Measurements from ENCODE around the gene NCEH1.

NCEH1 gene

GRCh38 chr3:172626021-172626640 lies 84.7 kb downstream of the NCEH1 start:
- Histone ChIP-seq H3K27ac (ENCODE audit: low read depth, low read length) (no peak overlapping the region), H3K23ac (ENCODE audit: low read length) (no peak overlapping the region)
- WGBS (ENCODE audit: extremely low coverage, insufficient coverage, low lambda C conversion rate), result no CpG with 5 or more reads among the region's 3 CpGs

GRCh38 chr3:172625404-172625803 lies 85.5 kb downstream of the NCEH1 start:
- Histone ChIP-seq H3K4me2 (ENCODE audit: low read length) (no peak overlapping the region), H3K79me1 (ENCODE audit: low read length) (no peaks in the 10 kb centered on the region), H3K4ac (ENCODE audit: low read depth, low read length) (no peak overlapping the region), H3K27ac (ENCODE audit: low read depth, low read length) (no peak overlapping the region), H4K5ac (ENCODE audit: low read length) (no peak overlapping the region), H3K56ac (ENCODE audit: low read length) (no peak overlapping the region), H3K4me3 (ENCODE audit: low read length) (no peak overlapping the region), H4K8ac (ENCODE audit: low read depth, low read length) (no peak overlapping the region), H2AK5ac (ENCODE audit: low read length) (no peak overlapping the region), H3K27me3 (ENCODE audit: insufficient read depth, low read length, poor library complexity) (no peaks in the 10 kb centered on the region), H2BK15ac (replicated peaks; ENCODE audit: low read depth) (no peak overlapping the region), H3K18ac (ENCODE audit: low read length) (no peak overlapping the region), H3K4me1 (ENCODE audit: control insufficient read depth, low read depth, low read length) (no peaks in the 10 kb centered on the region), H3K36me3 (ENCODE audit: control insufficient read depth, insufficient read depth, low read length) (no peaks in the 10 kb centered on the region), H3K79me2 (ENCODE audit: control insufficient read depth, insufficient read depth, low read length) (no peaks in the 10 kb centered on the region), H2BK5ac (ENCODE audit: low read length) (no peak overlapping the region), H3K23ac (ENCODE audit: low read length) (no peak overlapping the region), H3K9ac (ENCODE audit: low read length) (no peak overlapping the region), H2BK120ac (ENCODE audit: low read depth, low read length) (no peak overlapping the region)
- no peak for DNase-seq
- WGBS (ENCODE audit: extremely low coverage, insufficient coverage, low lambda C conversion rate), result no CpG with 5 or more reads among the region's 2 CpGs

More at GRCh38 chr3:172626021-172626640, 84.7 kb downstream of the NCEH1 start:
- H2BK120ac ChIP-seq (ENCODE audit: low read depth, low read length), result no peak overlapping the region
- H3K36me3 ChIP-seq (ENCODE audit: control insufficient read depth, insufficient read depth, low read length), result no peaks in the 10 kb centered on the region
- no peak overlapping the region for H4K8ac ChIP-seq (ENCODE audit: low read depth, low read length)
- no peak overlapping the region for H3K56ac ChIP-seq (ENCODE audit: low read length)
- no peaks in the 10 kb centered on the region for H3K4me1 ChIP-seq (ENCODE audit: control insufficient read depth, low read depth, low read length)
- no peaks in the 10 kb centered on the region for H3K79me1 ChIP-seq (ENCODE audit: low read length)
- no peak overlapping the region for H4K5ac ChIP-seq (ENCODE audit: low read length)
- no peak overlapping the region for H2BK5ac ChIP-seq (ENCODE audit: low read length)
- no peak overlapping the region for H3K9ac ChIP-seq (ENCODE audit: low read length)
- no peak overlapping the region for H3K4me2 ChIP-seq (ENCODE audit: low read length)
- H2AK5ac ChIP-seq (ENCODE audit: low read length), result no peak overlapping the region
- H2BK15ac ChIP-seq (replicated peaks; ENCODE audit: low read depth), result no peak overlapping the region
- H3K18ac ChIP-seq (ENCODE audit: low read length), result no peak overlapping the region
- H3K4ac ChIP-seq (ENCODE audit: low read depth, low read length), result no peak overlapping the region
- no peak overlapping the region for H3K4me3 ChIP-seq (ENCODE audit: low read length)
- no peak for DNase-seq
- H3K27me3 ChIP-seq (ENCODE audit: insufficient read depth, low read length, poor library complexity), result no peaks in the 10 kb centered on the region
- no peaks in the 10 kb centered on the region for H3K79me2 ChIP-seq (ENCODE audit: control insufficient read depth, insufficient read depth, low read length)

GRCh38 chr3:172624999-172625398 lies 85.9 kb downstream of the NCEH1 start:
- no peaks in the 10 kb centered on the region for H3K79me2 ChIP-seq (ENCODE audit: control insufficient read depth, insufficient read depth, low read length)
- H3K4ac ChIP-seq (ENCODE audit: low read depth, low read length), result no peak overlapping the region
- no peak overlapping the region for H2AK5ac ChIP-seq (ENCODE audit: low read length)
- H3K56ac ChIP-seq (ENCODE audit: low read length), result no peak overlapping the region
- no peak overlapping the region for H4K8ac ChIP-seq (ENCODE audit: low read depth, low read length)
- no CpG with 5 or more reads among the region's 9 CpGs for WGBS (ENCODE audit: extremely low coverage, insufficient coverage, low lambda C conversion rate)
- H3K4me2 ChIP-seq (ENCODE audit: low read length), result no peak overlapping the region
- no peak overlapping the region for H2BK15ac ChIP-seq (replicated peaks; ENCODE audit: low read depth)
- DNase-seq, result no peak
- H3K18ac ChIP-seq (ENCODE audit: low read length), result no peak overlapping the region
- no peak overlapping the region for H3K9ac ChIP-seq (ENCODE audit: low read length)
- no peak overlapping the region for H3K4me3 ChIP-seq (ENCODE audit: low read length)
- no peak overlapping the region for H2BK120ac ChIP-seq (ENCODE audit: low read depth, low read length)
- H2BK5ac ChIP-seq (ENCODE audit: low read length), result no peak overlapping the region
- H3K27ac ChIP-seq (ENCODE audit: low read depth, low read length), result no peak overlapping the region
- no peak overlapping the region for H4K5ac ChIP-seq (ENCODE audit: low read length)
- H3K27me3 ChIP-seq (ENCODE audit: insufficient read depth, low read length, poor library complexity), result no peaks in the 10 kb centered on the region
- H3K23ac ChIP-seq (ENCODE audit: low read length), result no peak overlapping the region
- no peaks in the 10 kb centered on the region for H3K4me1 ChIP-seq (ENCODE audit: control insufficient read depth, low read depth, low read length)
- no peaks in the 10 kb centered on the region for H3K36me3 ChIP-seq (ENCODE audit: control insufficient read depth, insufficient read depth, low read length)
- H3K79me1 ChIP-seq (ENCODE audit: low read length), result no peaks in the 10 kb centered on the region

- Histone ChIP-seq H3K79me1 (ENCODE audit: low read length) (no peaks in the 10 kb centered on the region), H3K23ac (ENCODE audit: low read length) (no peak overlapping the region), H3K27me3 (ENCODE audit: insufficient read depth, low read length, poor library complexity) (no peaks in the 10 kb centered on the region), H3K4ac (ENCODE audit: low read depth, low read length) (no peak overlapping the region), H2BK120ac (ENCODE audit: low read depth, low read length) (no peak overlapping the region), H3K79me2 (ENCODE audit: control insufficient read depth, insufficient read depth, low read length) (no peaks in the 10 kb centered on the region), H4K8ac (ENCODE audit: low read depth, low read length) (no peak overlapping the region), H3K36me3 (ENCODE audit: control insufficient read depth, insufficient read depth, low read length) (no peaks in the 10 kb centered on the region), H3K27ac (ENCODE audit: low read depth, low read length) (no peak overlapping the region), H2BK15ac (replicated peaks; ENCODE audit: low read depth) (no peak overlapping the region), H4K5ac (ENCODE audit: low read length) (no peak overlapping the region), H3K18ac (ENCODE audit: low read length) (no peak overlapping the region), H2BK5ac (ENCODE audit: low read length) (no peak overlapping the region), H3K4me2 (ENCODE audit: low read length) (no peak overlapping the region), H3K9ac (ENCODE audit: low read length) (no peak overlapping the region), H2AK5ac (ENCODE audit: low read length) (no peak overlapping the region), H3K56ac (ENCODE audit: low read length) (no peak overlapping the region), H3K4me1 (ENCODE audit: control insufficient read depth, low read depth, low read length) (no peaks in the 10 kb centered on the region), H3K4me3 (ENCODE audit: low read length) (no peak overlapping the region)
- DNase-seq, result no peak
- no CpG with 5 or more reads among the region's 10 CpGs for WGBS (ENCODE audit: extremely low coverage, insufficient coverage, low lambda C conversion rate)
Measured at GRCh38 chr3:172622916-172623700, 87.8 kb downstream of the NCEH1 start.

- Histone ChIP-seq H3K56ac (ENCODE audit: low read length) (no peak overlapping the region), H3K27ac (ENCODE audit: low read depth, low read length) (no peak overlapping the region), H3K18ac (ENCODE audit: low read length) (no peak overlapping the region), H2AK5ac (ENCODE audit: low read length) (no peak overlapping the region), H3K4me2 (ENCODE audit: low read length) (no peak overlapping the region), H3K9ac (ENCODE audit: low read length) (no peak overlapping the region), H3K4ac (ENCODE audit: low read depth, low read length) (no peak overlapping the region), H2BK5ac (ENCODE audit: low read length) (no peak overlapping the region), H3K79me1 (ENCODE audit: low read length) (no peaks in the 10 kb centered on the region), H2BK120ac (ENCODE audit: low read depth, low read length) (no peak overlapping the region), H2BK15ac (replicated peaks; ENCODE audit: low read depth) (no peak overlapping the region), H3K36me3 (ENCODE audit: control insufficient read depth, insufficient read depth, low read length) (no peaks in the 10 kb centered on the region), H3K27me3 (ENCODE audit: insufficient read depth, low read length, poor library complexity) (no peaks in the 10 kb centered on the region), H3K4me3 (ENCODE audit: low read length) (no peak overlapping the region), H3K4me1 (ENCODE audit: control insufficient read depth, low read depth, low read length) (no peaks in the 10 kb centered on the region), H3K79me2 (ENCODE audit: control insufficient read depth, insufficient read depth, low read length) (no peaks in the 10 kb centered on the region), H3K23ac (ENCODE audit: low read length) (no peak overlapping the region), H4K8ac (ENCODE audit: low read depth, low read length) (no peak overlapping the region), H4K5ac (ENCODE audit: low read length) (no peak overlapping the region)
- peak; percentile 40 for DNase-seq
- no CpG with 5 or more reads among the region's 2 CpGs for WGBS (ENCODE audit: extremely low coverage, insufficient coverage, low lambda C conversion rate)
Measured at GRCh38 chr3:172622156-172622555, 88.7 kb downstream of the NCEH1 start.

Measured in mesendoderm (in vitro differentiated cells).